Measurements from ENCODE around the gene LSR. TPM values are rescaled to one million over a fixed set of nuclear protein-coding genes. Genes with fewer than 3 reads are reported as not detected.
"Not testable (repeated sequence)": the region's sequence is repeated elsewhere in the genome, so short reads cannot be mapped to it uniquely, and the experiment has no call there.

Gene LSR
- total RNA-seq, 4 donors from 2014 or later = 36.0 to 113 (median 79.4) TPM

DNA sequence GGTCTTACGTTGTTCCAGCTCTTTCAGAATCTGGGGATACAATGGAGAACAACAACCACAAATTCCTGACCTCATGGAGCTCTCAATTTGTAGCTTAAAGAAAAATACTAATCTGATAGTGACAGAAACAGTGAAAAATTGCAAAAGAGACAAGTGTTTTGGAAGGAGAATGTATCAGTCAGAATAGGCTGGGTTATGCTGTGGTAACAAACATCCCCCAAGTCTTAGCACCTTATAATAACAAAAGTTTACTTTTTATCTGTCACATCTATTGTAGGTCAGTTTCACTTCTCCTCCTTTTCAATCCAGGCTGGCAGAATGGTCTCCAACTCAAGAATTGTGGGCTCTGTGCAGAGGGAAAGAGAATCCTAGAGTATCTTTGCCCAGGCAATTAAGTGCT lies 29.8 kb upstream of the LSR start:
- peaks cover 3 to 15% (median 8%) of the 10 kb centered on the region in 3 donors for H3K4me1 ChIP-seq
- DNase-seq = no peak
- intact Hi-C loops (cut with DNase I) = no loop called here
- WGBS, 2 donors = 88 to 100% methylated on average over 1 of the region's 1 CpG
- H3K9me3 ChIP-seq = peaks cover 0 to 6% (median 0%) of the 10 kb centered on the region in 3 donors
- H3K27me3 ChIP-seq = no peaks in the 10 kb centered on the region
- TF ChIP-seq, protein P1, sequence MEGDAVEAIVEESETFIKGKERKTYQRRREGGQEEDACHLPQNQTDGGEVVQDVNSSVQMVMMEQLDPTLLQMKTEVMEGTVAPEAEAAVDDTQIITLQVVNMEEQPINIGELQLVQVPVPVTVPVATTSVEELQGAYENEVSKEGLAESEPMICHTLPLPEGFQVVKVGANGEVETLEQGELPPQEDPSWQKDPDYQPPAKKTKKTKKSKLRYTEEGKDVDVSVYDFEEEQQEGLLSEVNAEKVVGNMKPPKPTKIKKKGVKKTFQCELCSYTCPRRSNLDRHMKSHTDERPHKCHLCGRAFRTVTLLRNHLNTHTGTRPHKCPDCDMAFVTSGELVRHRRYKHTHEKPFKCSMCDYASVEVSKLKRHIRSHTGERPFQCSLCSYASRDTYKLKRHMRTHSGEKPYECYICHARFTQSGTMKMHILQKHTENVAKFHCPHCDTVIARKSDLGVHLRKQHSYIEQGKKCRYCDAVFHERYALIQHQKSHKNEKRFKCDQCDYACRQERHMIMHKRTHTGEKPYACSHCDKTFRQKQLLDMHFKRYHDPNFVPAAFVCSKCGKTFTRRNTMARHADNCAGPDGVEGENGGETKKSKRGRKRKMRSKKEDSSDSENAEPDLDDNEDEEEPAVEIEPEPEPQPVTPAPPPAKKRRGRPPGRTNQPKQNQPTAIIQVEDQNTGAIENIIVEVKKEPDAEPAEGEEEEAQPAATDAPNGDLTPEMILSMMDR (IDR thresholded peaks at IDR 0.05) = no peak
- TF ChIP-seq POLR2A (IDR thresholded peaks at IDR 0.05) = no peak
- H3K36me3 ChIP-seq = no peaks in the 10 kb centered on the region
- H3K27ac ChIP-seq = no peak overlapping the region
- no peak overlapping the region for H3K4me3 ChIP-seq

DNA sequence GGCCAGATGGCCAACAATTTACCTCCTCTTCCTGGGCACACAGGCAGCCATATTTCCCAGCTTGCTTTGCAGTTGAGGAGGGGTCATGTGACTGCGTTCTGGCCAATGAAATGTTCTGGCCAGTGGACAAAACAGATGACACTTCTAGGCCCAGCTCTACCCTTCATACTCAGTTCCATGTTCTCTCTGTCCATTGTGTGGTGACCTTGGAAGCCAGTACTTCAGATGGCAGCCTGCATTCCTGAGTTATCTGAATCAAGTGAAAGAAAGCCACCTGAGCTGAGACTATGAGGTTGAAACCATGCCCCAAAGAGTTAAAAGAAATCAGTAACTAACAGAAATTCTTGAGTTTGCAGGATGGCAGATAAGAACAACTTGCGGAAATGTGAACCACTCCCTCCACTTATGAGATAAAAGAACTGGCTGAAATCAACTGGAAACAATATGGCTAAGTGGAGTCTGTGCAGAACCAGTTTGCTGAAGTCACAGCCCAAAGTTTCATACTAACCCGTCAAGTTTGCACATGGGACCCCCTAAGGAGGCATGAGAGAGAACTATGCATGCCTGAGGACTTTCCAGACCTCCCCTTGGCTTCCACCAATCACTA lies 28.4 kb upstream of the LSR start:
- no peak overlapping the region for H3K4me3 ChIP-seq
- TF ChIP-seq, protein P1 (IDR thresholded peaks at IDR 0.05) = no peak
- no peak for TF ChIP-seq POLR2A (IDR thresholded peaks at IDR 0.05)
- WGBS, 2 donors = 55 to 56% methylated on average over 3 of the region's 3 CpGs
- no peak overlapping the region for H3K27ac ChIP-seq
- H3K36me3 ChIP-seq = no peaks in the 10 kb centered on the region
- peaks cover 0 to 6% (median 0%) of the 10 kb centered on the region in 3 donors for H3K9me3 ChIP-seq
- no peaks in the 10 kb centered on the region for H3K27me3 ChIP-seq
- peaks cover 0 to 14% (median 0%) of the 10 kb centered on the region in 3 donors for H3K4me1 ChIP-seq
- intact Hi-C loops (cut with DNase I) = no loop called here
- DNase-seq = no peak

DNA sequence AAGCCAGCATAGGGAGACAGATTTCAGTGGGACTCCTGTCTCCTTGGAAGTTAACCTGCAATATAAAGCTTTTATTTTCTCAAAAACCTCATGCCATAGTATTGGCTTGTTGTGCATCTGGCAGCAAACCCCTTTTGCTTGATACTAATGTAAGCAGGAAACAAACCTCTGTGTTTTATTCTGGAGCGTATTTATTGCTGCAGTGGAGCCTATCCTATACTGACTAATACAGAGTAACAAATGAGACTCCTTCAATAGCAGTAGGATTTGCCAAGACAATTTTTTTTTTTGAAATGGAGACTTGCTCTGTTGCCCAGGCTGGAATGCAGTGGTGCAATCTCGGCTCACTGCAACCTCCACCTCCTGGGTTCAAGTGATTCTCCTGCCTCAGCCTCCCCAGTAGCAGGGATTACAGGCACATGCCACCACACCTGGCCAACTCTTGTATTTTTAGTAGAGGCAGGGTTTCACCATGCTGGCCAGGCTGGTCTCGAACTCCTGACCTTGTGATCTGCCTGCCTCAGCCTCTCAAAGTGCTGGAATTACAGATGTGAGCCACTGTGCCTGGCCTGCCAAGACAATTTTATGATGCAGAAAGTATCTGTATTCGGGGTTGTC lies 27.7 kb upstream of the LSR start:
- DNase-seq; H3K36me3 ChIP-seq; H3K27me3 ChIP-seq; H3K9me3 ChIP-seq; intact Hi-C loops (cut with DNase I); H3K27ac ChIP-seq; H3K4me3 ChIP-seq: not testable (repeated sequence)
- 75 to 88% methylated on average over 3 of the region's 4 CpGs for WGBS, 2 donors
- peaks cover 0 to 14% (median 0%) of the 10 kb centered on the region in 3 donors for H3K4me1 ChIP-seq

DNA sequence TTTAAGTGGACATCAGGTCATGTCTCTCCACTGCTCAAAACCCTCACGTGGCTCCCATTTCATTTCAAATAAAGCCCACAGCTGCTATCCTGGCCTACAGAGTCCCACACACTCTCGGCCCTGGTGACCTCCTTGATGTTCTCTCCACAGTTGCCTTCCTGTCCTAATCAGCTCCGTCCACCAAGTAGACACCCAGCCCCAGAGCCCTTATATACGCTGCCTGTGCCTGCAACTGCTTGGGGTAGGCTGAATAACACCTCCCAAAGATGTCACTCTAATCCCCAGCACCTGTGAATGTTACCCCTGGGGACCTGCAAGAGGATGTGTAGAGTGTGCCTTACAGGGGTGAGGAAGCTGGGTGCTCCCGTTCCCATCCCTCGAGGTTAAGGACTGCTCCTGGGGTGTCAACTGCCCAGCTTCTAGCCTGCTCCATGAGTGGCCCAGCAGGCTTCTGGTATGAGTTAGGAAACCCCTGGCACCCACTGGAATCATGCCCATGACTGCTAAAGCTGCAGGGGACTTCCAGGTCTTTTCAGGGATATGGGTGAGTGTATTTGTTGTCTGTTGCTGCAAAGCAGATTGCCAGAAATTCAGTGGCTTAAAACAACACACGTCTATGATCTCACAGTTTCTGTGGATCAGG lies 26.3 kb upstream of the LSR start:
- no peaks in the 10 kb centered on the region for H3K27me3 ChIP-seq
- 68 to 75% methylated on average over 5 to 7 of the region's 7 CpGs for WGBS, 2 donors
- H3K4me3 ChIP-seq = no peak overlapping the region
- peaks cover 0 to 9% (median 0%) of the 10 kb centered on the region in 3 donors for H3K4me1 ChIP-seq
- no peaks in the 10 kb centered on the region for H3K9me3 ChIP-seq
- no peaks in the 10 kb centered on the region for H3K36me3 ChIP-seq
- no peak for DNase-seq
- intact Hi-C loops (cut with DNase I) = no loop called here
- no peak for TF ChIP-seq POLR2A (IDR thresholded peaks at IDR 0.05)
- TF ChIP-seq, protein P1 (IDR thresholded peaks at IDR 0.05) = no peak
- no peak overlapping the region for H3K27ac ChIP-seq

DNA sequence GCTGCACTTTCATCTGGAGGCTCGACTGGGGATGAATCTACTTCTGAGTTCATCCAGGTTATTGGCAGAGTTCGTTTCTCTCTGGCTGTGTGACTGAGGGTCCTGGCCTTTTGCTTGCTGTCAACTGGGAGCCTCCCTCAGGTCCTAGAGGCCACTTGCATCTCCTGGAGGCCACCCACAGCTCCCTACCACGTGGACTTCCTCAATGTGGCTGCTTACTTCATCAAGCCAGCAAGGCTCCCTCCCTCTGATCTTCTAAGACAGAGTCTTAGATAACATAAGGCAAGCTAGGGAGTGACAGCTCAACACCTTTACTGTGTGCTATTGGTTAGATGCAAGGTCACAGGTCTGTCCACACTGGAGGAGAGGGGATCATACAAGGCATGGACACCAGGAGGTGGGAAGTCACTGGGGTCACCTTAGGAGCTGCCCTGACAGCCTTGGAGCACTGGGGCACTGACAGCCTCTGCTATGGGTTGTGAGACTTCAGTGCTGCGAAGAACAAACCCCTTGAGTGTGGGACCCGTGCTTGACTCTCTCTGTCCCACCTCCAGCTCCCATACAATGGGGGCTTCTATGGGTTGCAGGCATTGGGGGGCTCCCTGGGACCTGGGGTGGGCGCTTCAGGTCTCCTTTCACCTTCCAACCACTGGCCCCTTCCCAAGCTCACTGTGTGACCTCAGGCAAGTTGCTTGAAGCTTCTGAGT lies 25.6 kb upstream of the LSR start:
- Histone ChIP-seq H3K9me3 (no peaks in the 10 kb centered on the region), H3K27ac (no peak overlapping the region), H3K4me1 (peaks cover 0 to 9% (median 0%) of the 10 kb centered on the region in 3 donors), H3K36me3 (no peaks in the 10 kb centered on the region), H3K4me3 (no peak overlapping the region), H3K27me3 (no peaks in the 10 kb centered on the region)
- no peak for TF ChIP-seq POLR2A (IDR thresholded peaks at IDR 0.05)
- TF ChIP-seq, protein P1 (IDR thresholded peaks at IDR 0.05) = no peak
- intact Hi-C loops (cut with DNase I) = no loop called here
- 55 to 75% methylated on average over 2 to 6 of the region's 6 CpGs for WGBS, 2 donors
- no peak for DNase-seq
